Mammary epithelial cell (primary cell): Measurements from ENCODE around the gene CPNE1.

Experiments used
- CTCF ChIP-seq, 2 donors: IDR thresholded peaks in 1 of 2; conservative IDR thresholded peaks in 1 of 2; 2 replicates each; pipeline ENCODE4 v1.5.1; 2011 to 2012; ENCODE audit warnings: inconsistent platforms in 2 of 2, low read length in 2 of 2, mild to moderate bottlenecking in 2 of 2, control low read depth in 1 of 2, low read depth in 1 of 2; ENCODE audit not compliant: insufficient read depth in 1 of 2; ENCODE audit errors: extremely low read depth in 1 of 2
- EZH2 ChIP-seq: IDR thresholded peaks from 2 replicates; pipeline ENCODE4 v1.6.1; 2012; ENCODE audit warnings: low read length, inconsistent platforms, borderline replicate concordance

DNA sequence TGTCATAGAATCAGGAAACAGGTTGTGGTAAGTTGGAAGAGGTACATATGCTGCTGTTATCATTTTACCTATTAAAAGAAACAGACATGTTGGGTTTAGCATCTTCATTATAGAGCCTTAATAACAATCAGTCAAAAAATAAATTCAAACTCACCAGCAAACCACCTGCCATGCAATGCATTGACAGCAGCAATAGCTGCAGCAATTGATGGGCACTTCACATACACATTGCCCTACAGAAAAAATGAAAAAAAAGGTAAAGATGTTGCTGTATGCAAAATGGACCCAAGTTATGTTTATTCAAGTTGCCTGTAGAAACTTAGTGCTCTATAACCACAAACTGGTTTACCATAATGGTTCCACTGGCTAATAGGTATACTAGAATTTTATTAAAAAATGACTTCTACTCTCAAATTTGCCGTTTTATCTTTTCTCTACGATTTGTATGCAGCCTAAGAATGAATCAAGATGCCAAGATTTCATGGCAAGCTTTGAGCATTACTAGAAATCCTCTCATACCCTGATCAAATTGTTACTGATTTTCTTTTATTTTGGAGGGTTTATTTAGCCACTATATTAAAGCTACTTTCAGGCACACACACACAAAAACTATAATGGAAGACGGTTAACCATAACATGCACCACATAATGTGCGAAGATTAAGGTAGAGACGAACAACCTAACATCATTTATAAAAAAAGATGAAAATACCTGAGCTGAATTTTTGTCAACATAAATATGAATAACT is 40.0 kb upstream of the CPNE1 start:
- TF ChIP-seq CTCF (conservative IDR thresholded peaks at IDR 0.05 in 1 of 2, IDR thresholded peaks at IDR 0.05 in 1 of 2; ENCODE audit: extremely low read depth in 1 of 2, insufficient read depth in 1 of 2, low read depth in 1 of 2, low read length in 2 of 2), result no peak
- TF ChIP-seq EZH2, result no peak
